Large intestine (tissue), 3 donors: Measurements from ENCODE around the gene CDK8. TPM values are rescaled to one million over a fixed set of nuclear protein-coding genes. Genes with fewer than 3 reads are reported as not detected.

Experiments
- DNase-seq, 2 donors: peaks; one replicate each; pipeline versions ENCODE4 v3.0.0 to v3.0.0-alpha.2; 2013
- H3K27ac ChIP-seq: one replicate; pipeline ENCODE4 v1.5.1; 2013; ENCODE audit warnings: low read length
- H3K27me3 ChIP-seq: 2 replicates; pipeline ENCODE4 v1.6.1; 2013; ENCODE audit warnings: low read length; ENCODE audit not compliant: control insufficient read depth, insufficient read depth
- H3K36me3 ChIP-seq: 2 replicates; pipeline ENCODE4 v1.6.1; 2013; ENCODE audit warnings: low read length; ENCODE audit not compliant: control insufficient read depth, insufficient read depth
- H3K4me1 ChIP-seq: one replicate; pipeline ENCODE4 v1.6.1; 2013; ENCODE audit warnings: low read length; ENCODE audit not compliant: control insufficient read depth, insufficient read depth
- H3K4me3 ChIP-seq: one replicate; pipeline ENCODE4 v1.5.1; 2013; ENCODE audit warnings: low read length
- H3K9me3 ChIP-seq: one replicate; pipeline ENCODE4 v1.6.1; 2013; ENCODE audit warnings: mild to moderate bottlenecking, low read depth, low read length, moderate library complexity; ENCODE audit not compliant: control insufficient read depth
- WGBS: methylation state at CpG from one replicate; pipeline ENCODE4 v1.1.5; 2013; ENCODE audit warnings: low lambda C conversion rate; ENCODE audit not compliant: insufficient coverage; 5-methylcytosine and 5-hydroxymethylcytosine counted together
- polyA plus RNA-seq: library from polyadenylated mRNA; unstranded; fragments of 120-200 nt; gene quantifications from one replicate; pipeline ENCODE4 v1.2.1, GENCODE V29; 2013

Gene CDK8
- polyA plus RNA-seq, 1 donor = 30.1 TPM

DNA sequence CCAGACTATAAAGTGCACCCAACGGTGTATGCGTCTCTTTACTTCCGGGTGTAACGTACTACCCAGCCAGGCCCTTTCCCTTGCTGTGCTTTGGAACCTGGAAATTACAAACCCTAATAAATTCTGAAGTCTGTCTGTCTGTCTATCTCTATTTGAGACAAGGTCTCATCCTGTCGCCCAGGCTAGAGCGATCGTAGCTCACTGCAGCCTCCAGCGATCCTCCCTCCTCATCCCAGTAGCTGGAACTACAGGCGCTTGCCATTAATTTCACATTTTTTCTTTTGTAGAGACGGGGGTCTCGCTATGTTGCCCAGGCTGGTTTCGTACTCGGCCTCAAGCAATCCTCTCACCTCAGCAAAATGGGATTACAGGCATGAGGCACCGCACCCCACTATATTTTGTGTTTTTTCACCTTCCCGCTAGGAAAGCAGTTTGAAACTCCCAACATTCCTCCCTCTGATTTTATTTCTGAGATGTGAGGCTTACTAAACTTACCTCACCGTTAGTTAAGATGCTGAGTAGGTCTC, 31.3 kb upstream of the CDK8 start:
- Histone ChIP-seq H3K36me3 (peaks cover 12% of the 10 kb centered on the region), H3K4me1 (peaks cover 5% of the 10 kb centered on the region), H3K4me3 (peak overlapping the region; percentile 97), H3K27me3 (peaks cover 2% of the 10 kb centered on the region), H3K27ac (peak overlapping the region; percentile 97), H3K9me3 (peaks cover 2% of the 10 kb centered on the region)
- DNase-seq = no peak
- whole genome bisulfite sequencing = 80% methylated on average over 2 of the region's 16 CpGs

GRCh38 chr13:26225896-26226617, 27.9 kb upstream of the CDK8 start:
- WGBS = no CpG with 5 or more reads among the region's 7 CpGs
- Histone ChIP-seq H3K27ac (no peak overlapping the region), H3K36me3 (no peaks in the 10 kb centered on the region), H3K4me3 (no peak overlapping the region), H3K4me1 (peaks cover 5% of the 10 kb centered on the region), H3K9me3 (peaks cover 2% of the 10 kb centered on the region), H3K27me3 (peaks cover 2% of the 10 kb centered on the region)
- DNase-seq = no peak

- 83% methylated on average over 1 of the region's 6 CpGs for WGBS
- Histone ChIP-seq H3K4me3 (no peak overlapping the region), H3K9me3 (no peaks in the 10 kb centered on the region), H3K27me3 (peaks cover 2% of the 10 kb centered on the region), H3K36me3 (no peaks in the 10 kb centered on the region), H3K4me1 (peaks cover 5% of the 10 kb centered on the region), H3K27ac (no peak overlapping the region)
- no peak for DNase-seq
Measured at GRCh38 chr13:26227166-26227971, 26.6 kb upstream of the CDK8 start.

DNA sequence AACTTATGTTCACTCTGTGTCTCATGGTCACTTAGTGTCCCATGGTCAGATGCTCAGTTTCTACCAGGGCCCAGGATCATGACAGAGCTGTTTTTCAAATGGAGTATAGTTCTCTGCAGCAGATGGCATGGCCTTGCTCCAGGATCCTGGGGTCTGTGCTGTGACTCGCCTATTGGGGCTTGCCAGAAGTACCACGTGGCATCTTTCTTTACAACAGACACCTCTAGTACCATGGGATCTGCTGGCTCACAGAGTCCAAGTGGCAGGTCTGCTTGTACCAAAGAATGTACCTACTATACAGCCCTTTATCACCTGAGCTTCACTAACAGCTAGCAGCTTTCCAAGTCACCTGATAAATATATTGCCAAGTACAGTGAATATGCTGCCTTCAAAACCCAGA, 25.8 kb upstream of the CDK8 start:
- Histone ChIP-seq H3K4me1 (no peaks in the 10 kb centered on the region), H3K36me3 (no peaks in the 10 kb centered on the region), H3K27me3 (peaks cover 2% of the 10 kb centered on the region), H3K4me3 (no peak overlapping the region), H3K9me3 (no peaks in the 10 kb centered on the region), H3K27ac (no peak overlapping the region)
- no CpG with 5 or more reads among the region's 2 CpGs for WGBS
- DNase-seq = peak; percentile 54 to 72

GRCh38 chr13:26229080-26229615, 24.8 kb upstream of the CDK8 start:
- Histone ChIP-seq H3K27ac (no peak overlapping the region), H3K36me3 (no peaks in the 10 kb centered on the region), H3K9me3 (no peaks in the 10 kb centered on the region), H3K4me1 (no peaks in the 10 kb centered on the region), H3K27me3 (peaks cover 2% of the 10 kb centered on the region), H3K4me3 (no peak overlapping the region)
- no peak for DNase-seq
- no CpG with 5 or more reads among the region's 13 CpGs for WGBS

DNA sequence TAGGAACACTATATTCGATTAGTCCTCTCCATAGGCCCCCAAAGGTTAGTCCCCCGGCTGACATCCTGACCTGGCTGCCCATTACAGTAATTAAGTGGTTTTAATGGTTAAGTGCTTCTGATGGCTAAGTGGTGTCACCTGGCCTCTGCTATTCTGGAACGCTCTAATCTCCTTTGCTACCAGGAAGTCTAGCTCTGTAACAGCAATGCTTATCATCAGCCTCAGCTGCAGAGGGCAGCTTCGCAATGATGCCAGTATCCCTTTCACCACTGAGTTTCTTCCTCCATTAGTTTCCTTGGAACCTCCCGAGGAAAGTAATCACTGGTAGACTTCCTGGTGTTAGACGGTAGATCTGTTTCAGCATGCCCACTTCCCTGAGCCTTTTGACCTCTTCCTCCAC, 23.2 kb upstream of the CDK8 start:
- Histone ChIP-seq H3K27ac (no peak overlapping the region), H3K4me3 (no peak overlapping the region), H3K36me3 (no peaks in the 10 kb centered on the region), H3K9me3 (no peaks in the 10 kb centered on the region), H3K27me3 (peaks cover 2% of the 10 kb centered on the region), H3K4me1 (no peaks in the 10 kb centered on the region)
- DNase-seq = peak; percentile 12 to 38
- WGBS = 59% methylated on average over 2 of the region's 6 CpGs

GRCh38 chr13:26236296-26236695, 17.6 kb upstream of the CDK8 start:
- Histone ChIP-seq H3K9me3 (no peaks in the 10 kb centered on the region), H3K4me3 (no peak overlapping the region), H3K36me3 (no peaks in the 10 kb centered on the region), H3K27ac (no peak overlapping the region), H3K4me1 (no peaks in the 10 kb centered on the region), H3K27me3 (no peaks in the 10 kb centered on the region)
- DNase-seq = no peak
- WGBS = no CpG with 5 or more reads among the region's 1 CpG

DNA sequence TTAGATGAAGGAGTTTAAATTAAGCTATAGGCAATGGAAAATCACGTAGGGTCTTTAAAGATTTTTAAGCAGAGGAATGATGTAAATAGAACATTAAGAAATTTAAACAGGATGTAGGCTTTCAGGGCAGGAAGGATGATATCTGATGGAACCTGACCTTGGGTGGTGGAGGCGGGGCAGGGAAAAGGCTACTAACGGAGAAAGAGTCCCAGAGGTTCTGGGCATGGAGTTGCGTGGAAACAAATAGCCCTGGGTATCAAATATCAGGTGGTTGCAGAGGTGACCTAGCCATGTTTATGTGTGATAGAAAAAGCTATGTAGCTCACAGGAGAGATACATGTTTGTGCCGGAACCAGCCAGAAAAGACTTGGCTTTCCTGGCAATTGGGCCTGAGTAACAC, 7.8 kb upstream of the CDK8 start:
- 63% methylated on average over 1 of the region's 5 CpGs for WGBS
- Histone ChIP-seq H3K36me3 (no peaks in the 10 kb centered on the region), H3K27me3 (peaks cover 2% of the 10 kb centered on the region), H3K27ac (no peak overlapping the region), H3K4me1 (no peaks in the 10 kb centered on the region), H3K4me3 (no peak overlapping the region), H3K9me3 (no peaks in the 10 kb centered on the region)
- DNase-seq = peak in 1 of 2 donors; percentile 10

- peak overlapping the region; percentile 43 for H3K27ac ChIP-seq
- H3K9me3 ChIP-seq = no peaks in the 10 kb centered on the region
- WGBS = 100% methylated on average over 1 of the region's 2 CpGs
- no peaks in the 10 kb centered on the region for H3K4me1 ChIP-seq
- peaks cover 2% of the 10 kb centered on the region for H3K27me3 ChIP-seq
- no peak overlapping the region for H3K4me3 ChIP-seq
- DNase-seq = no peak
- H3K36me3 ChIP-seq = no peaks in the 10 kb centered on the region
Measured at GRCh38 chr13:26247011-26247410, 6.9 kb upstream of the CDK8 start.

DNA sequence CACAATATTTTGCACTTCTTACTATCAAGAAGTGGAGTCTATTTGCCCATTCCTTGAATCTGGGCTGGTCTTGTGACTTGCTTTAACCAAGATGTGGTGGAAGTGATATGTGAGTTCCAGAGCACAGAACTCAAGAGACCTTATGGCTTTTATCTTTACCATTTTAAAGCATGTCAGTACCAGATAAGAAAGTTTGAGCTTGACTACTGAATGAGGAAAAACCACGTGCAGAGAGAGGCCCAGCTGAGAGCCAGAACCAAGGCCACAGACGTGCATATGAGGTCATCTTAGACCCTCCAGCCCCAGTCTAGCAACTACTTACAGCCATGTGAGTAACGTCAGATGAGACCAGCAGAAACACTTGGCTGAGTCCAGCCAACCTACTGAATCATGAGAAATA, 6.3 kb upstream of the CDK8 start:
- Histone ChIP-seq H3K27me3 (peaks cover 2% of the 10 kb centered on the region), H3K4me1 (no peaks in the 10 kb centered on the region), H3K27ac (peak overlapping the region; percentile 40), H3K4me3 (no peak overlapping the region), H3K36me3 (no peaks in the 10 kb centered on the region), H3K9me3 (no peaks in the 10 kb centered on the region)
- WGBS = no CpG with 5 or more reads among the region's 3 CpGs
- peak; percentile 70 to 83 for DNase-seq
